Dermis blood vessel endothelial cell (primary cell): Measurements from ENCODE around the gene TRIM21. TPM values are rescaled to one million over a fixed set of nuclear protein-coding genes. Genes with fewer than 3 reads are reported as not detected.
"Not testable (repeated sequence)": the region's sequence is repeated elsewhere in the genome, so short reads cannot be mapped to it uniquely, and the experiment has no call there.

Source experiments
- DNase-seq: peaks from one replicate; pipeline ENCODE4 v3.0.0; 2010
- total RNA-seq: library from RNA; depleted of rRNA; stranded (reverse); fragments of >200 nt; gene quantifications from 2 replicates; pipeline ENCODE4 v1.2.3, GENCODE V29; 2014

TRIM21 gene
- 34.9 and 44.2 TPM in 2 replicates for total RNA-seq

DNA sequence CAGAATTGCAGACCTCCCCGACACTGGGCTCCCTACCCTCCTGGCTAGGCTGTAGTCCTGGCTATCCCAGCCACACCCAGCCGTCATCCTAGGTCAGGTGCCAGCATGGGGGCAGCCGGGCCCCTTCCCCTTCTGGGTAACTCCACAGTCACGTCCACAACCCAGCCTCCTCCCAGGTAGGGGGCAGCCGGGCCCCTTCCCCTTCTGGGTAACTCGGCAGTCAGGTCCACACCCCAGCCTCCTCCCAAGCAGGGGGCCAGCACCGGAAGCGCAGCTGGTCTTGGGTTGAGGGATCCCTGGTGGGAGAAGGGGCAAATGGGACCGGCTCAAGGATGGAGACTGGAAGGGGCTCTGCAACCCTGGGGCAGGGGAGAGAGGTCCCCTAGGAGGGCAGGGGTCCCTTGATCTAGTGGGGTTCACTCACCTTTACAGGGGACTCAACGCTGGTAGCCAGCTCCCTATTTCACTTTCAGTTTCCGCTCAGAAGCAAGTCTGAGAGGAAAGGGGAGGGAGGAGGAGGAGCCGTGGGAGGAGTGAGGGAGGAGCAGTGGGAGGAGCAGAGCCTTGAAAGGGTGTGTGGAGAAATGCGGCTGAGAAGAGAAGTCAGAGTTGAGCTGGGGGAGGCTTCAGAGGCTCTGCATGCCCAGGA lies at the start of gene TRIM21:
Gene TRIM21 (minus strand): TSS at position 494 of the 649 bp plus-strand sequence. CDS start 3,293 bp downstream, outside the sequence.
- peak; percentile 84 for DNase-seq

- DNase-seq: no peak
These were observed 48.0 kb upstream of the TRIM21 start for GRCh38 chr11:4441515-4441914.

DNA sequence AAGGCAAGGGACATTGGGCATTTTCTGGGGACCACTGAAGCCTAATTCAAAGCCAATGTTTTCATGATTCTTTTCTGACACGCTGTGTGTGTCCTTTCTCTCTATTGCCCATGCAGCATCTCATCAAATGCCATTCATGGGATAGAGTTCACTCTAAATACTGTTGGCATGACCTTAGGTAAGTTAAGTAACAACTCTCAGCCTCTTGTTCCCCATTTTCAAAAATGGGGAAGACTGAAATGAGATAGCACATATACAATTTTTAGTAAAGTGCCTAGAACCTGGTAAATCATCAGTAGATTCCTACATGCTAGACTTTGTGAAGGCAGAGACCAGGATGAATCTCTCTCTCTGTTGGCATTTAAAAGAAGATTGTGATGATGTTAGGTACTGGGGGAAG lies 42.9 kb upstream of the TRIM21 start:
- DNase-seq: no peak

DNA sequence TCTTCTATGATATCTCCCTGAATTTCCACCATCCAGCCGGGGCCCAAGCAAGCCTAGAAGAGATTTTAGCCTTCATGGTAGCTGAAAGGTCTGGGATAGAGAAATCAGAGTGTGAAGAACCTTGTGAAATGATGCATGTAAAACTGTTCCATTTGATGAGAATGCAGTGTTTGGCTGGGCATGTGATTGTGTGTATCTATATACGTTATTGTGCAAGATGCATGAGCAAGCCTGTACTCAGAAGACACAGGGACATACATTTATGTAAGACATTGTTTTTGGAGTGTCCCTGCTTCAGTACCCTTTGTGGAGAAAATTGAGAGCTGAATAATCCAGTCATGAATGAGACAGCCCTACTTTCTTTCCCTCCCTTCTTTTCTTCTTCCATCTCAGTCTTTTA lies 40.4 kb upstream of the TRIM21 start:
- DNase-seq: no peak

DNA sequence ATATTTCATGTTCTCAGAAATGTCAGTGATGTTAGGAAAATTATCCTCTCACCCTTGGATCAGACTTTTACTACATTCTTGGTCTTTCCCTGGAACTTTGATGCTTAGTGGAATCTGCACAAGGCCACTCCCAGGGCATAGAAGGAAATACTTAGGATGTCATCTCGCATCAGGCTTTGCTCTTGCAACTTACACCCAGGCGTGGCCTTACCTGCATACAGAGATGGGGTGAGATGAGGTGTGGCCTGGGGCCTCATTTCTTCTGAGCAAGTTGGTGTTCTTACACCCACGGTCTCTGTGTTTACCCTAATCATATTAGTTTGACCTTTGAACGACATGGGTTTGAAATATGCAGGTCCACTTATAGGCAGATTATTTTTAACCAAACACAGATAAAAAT lies 36.5 kb upstream of the TRIM21 start:
- DNase-seq: no peak

DNA sequence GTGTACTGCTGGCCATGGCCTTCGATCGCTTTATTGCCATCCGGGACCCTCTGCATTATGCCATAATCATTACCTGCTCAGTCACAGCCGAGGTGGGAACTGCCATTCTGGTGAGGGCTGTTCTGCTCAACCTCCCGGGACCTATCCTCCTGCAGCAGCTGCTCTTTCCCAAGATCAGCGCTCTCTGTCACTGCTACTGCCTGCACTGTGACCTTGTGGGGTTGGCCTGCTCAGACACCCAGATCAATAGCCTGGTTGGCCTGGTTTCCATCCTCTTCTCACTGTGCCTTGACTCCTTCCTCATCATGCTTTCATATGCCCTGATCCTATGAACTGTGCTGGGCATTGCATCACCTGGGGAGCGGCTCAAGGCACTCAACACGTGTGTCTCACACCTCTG lies 24.9 kb upstream of the TRIM21 start:
- no peak for DNase-seq

GRCh38 chr11:4416816-4417215 lies 23.3 kb upstream of the TRIM21 start:
- no peak for DNase-seq

DNA sequence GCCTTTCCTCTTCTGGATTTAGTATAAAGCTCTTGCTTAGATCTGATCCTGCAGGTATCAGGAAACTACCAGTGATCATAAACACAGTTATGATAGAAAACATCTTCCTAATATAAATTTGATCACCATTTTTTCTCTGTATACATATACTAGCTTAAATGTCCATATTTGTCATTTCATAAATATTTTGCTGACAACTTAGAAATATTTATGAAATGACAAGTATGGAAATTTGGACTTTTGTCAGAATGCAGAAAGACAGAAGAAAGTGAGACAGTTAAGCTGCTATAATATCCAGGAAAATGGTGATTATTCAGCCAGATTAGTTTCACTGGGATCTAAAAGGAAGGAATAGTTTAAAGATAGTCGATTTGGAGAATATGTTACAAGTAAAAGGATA lies 22.8 kb upstream of the TRIM21 start:
- no peak for DNase-seq

- not testable (repeated sequence) for DNase-seq
These were observed 12.7 kb upstream of the TRIM21 start for GRCh38 chr11:4406206-4406605.

DNA sequence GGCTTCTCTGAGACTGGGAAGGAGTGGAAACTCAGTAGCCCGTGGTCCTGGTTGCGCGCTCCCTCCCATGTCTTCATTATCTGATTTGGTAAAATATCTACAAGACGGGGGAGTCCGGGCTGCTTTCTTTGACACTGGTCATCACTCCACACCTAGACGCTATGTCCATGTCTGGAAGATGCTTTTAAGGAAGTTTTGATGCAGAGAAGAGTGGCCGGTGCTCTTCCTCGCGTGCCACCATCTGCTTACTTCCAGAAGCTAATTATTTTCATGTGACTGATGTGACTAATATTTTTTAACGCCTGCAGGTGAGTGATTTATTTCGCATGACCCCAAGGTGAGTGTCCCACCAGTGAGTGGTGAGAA lies 339 bp upstream of the TRIM21 start:
- DNase-seq: no peak

- no peak for DNase-seq
These were observed 5.3 kb downstream of the TRIM21 start for GRCh38 chr11:4388221-4388620.

- no peak for DNase-seq
These were observed 7.3 kb downstream of the TRIM21 start for GRCh38 chr11:4385978-4386740.

DNA sequence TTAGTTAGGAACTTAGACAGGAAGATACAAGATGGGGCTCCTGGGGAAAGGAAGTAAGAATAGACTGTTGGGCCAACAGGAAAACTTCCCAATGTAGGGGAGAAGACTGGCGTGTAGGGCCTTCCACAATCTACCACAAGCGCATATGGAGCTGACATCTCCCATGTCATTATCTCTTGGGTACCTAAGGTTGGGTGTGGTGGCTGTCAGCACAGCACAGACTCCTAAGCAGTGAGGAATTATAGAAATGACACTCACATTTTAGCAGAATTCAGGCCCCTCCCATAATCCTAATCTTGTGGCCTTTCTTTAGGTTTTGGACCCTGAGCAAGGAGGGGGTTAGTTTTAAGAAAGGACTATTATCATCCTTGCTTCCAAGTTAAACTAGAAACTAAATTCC lies 11.6 kb downstream of the TRIM21 start:
- no peak for DNase-seq

GRCh38 chr11:4375431-4376140 lies 17.9 kb downstream of the TRIM21 start:
- DNase-seq: no peak

- DNase-seq: no peak
These were observed 23.3 kb downstream of the TRIM21 start for GRCh38 chr11:4370166-4370565.

DNA sequence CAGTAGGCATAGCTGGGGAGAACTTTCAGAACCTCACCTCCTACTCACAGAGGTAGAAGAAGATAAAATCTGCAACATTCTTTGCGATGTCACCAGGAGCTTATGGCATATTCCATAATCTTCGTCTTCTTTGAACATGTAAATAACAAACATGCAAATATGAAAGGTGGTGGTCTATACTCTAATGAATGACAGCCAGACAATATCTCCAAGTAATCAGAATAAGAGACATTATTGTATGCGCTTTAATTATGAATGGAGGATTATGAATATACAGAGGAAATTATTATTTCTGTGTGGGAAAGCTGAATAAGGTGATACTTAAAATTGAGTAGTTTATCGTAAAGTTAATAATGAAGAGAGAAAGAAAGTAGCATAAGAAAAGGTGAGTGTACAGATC lies 25.2 kb downstream of the TRIM21 start, which contains the start of gene OR52B4:
Gene OR52B4 (minus strand): TSS at position 101 of the 400 bp plus-strand sequence. CDS start 91 bp downstream, at position 10.
- no peak for DNase-seq

- not testable (repeated sequence) for DNase-seq
These were observed 45.4 kb downstream of the TRIM21 start for GRCh38 chr11:4348142-4348541.

- not testable (repeated sequence) for DNase-seq
These were observed 48.1 kb downstream of the TRIM21 start for GRCh38 chr11:4345366-4345765.

Other genes starting within 250 kb of the TRIM21 start
- gene OR52B4, start 25.3 kb downstream of the TRIM21 start, total RNA-seq: not detected in 2 replicates
- gene OR52K2, start 55.6 kb upstream of the TRIM21 start, total RNA-seq: not detected in 2 replicates
- not detected in 2 replicates for gene OR52K1, start 88.9 kb upstream of the TRIM21 start, total RNA-seq
- gene OR52M1, start 151.5 kb upstream of the TRIM21 start, total RNA-seq: not detected in 2 replicates
- gene OR52I2, start 188.0 kb upstream of the TRIM21 start, total RNA-seq: not detected in 2 replicates
- gene OR52I1, start 200.3 kb upstream of the TRIM21 start, total RNA-seq: not detected in 2 replicates
- gene TRIM68, start 214.5 kb upstream of the TRIM21 start, total RNA-seq: 11.8 and 13.1 TPM in 2 replicates
- not detected in 2 replicates for gene OR51D1, start 243.8 kb upstream of the TRIM21 start, total RNA-seq